Ectodermal cell (in vitro differentiated cells): Measurements from ENCODE around the gene NEURL3.

ENCODE experiments used
- H3K27ac ChIP-seq: 2 replicates; pipeline ENCODE4 v1.7.0; 2013; ENCODE audit warnings: mild to moderate bottlenecking, low read depth, low read length; ENCODE audit not compliant: insufficient read depth, poor library complexity, severe bottlenecking
- H3K27me3 ChIP-seq: 2 replicates; pipeline ENCODE4 v1.7.0; 2013; ENCODE audit warnings: mild to moderate bottlenecking, low read length; ENCODE audit not compliant: insufficient read depth, control insufficient read depth, poor library complexity, severe bottlenecking
- H3K36me3 ChIP-seq: one replicate; pipeline ENCODE4 v1.7.0; 2013; ENCODE audit warnings: low read length; ENCODE audit not compliant: control insufficient read depth, insufficient read depth
- H3K4me1 ChIP-seq: one replicate; pipeline ENCODE4 v1.7.0; 2013; ENCODE audit warnings: low read length; ENCODE audit not compliant: control insufficient read depth, insufficient read depth
- H3K4me3 ChIP-seq: 2 replicates; pipeline ENCODE4 v1.7.0; 2013; ENCODE audit warnings: low read depth, low read length, control low read depth; ENCODE audit not compliant: insufficient read depth
- H3K9me3 ChIP-seq: 2 replicates; pipeline ENCODE4 v1.7.0; 2013; ENCODE audit warnings: mild to moderate bottlenecking, low read length, moderate library complexity; ENCODE audit not compliant: control insufficient read depth
- WGBS, 2 experiments: methylation state at CpG; one replicate each; pipeline ENCODE4 v1.1.7; 2013; ENCODE audit warnings: missing lambda C conversion rate in 2 of 2; 5-methylcytosine and 5-hydroxymethylcytosine counted together

Gene NEURL3

DNA sequence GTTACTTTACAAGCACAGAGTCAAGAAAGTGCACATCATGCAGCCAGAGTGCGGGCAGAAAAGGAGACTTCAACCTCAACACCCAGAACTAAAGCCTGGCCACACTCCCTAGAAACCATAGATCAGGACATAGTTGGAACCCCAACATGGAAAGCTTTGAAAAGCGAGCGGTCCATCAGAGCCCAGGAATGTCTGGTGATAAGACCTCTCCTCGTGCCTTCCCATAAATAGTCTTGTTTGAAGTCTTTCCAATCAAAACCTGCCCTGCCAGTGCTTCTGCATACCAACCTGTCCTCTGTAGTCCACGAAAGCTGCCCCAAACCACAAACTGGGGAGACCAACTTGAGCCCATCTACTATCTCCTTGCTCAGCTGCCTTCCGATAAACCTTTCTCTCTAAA, 55.5 kb downstream of the NEURL3 start:
- H3K36me3 ChIP-seq = no peaks in the 10 kb centered on the region
- H3K4me1 ChIP-seq = no peaks in the 10 kb centered on the region
- no peak overlapping the region for H3K4me3 ChIP-seq
- H3K9me3 ChIP-seq = no peaks in the 10 kb centered on the region
- WGBS, 2 experiments = 91 to 92% methylated on average over 6 of the region's 6 CpGs
- H3K27ac ChIP-seq = no peak overlapping the region
- no peaks in the 10 kb centered on the region for H3K27me3 ChIP-seq

DNA sequence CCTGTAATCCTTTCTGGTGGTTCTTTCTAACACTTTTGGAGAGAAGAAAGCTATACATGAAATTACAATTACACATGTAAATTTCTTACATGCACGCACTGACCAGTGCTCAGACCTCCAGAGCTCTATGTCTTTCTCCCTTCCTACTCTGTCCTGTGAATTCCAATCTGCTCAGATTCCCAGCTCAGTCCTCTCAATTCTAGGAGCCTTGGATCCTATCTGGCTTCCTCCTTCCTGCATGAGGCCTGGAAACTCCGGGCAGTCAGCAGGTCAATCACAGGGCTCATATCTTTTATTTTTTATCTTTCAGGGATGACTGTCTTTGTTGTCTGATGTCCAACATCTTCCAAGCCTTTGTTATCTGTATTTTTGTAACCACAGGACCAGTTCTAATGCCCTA, 56.0 kb downstream of the NEURL3 start:
- Histone ChIP-seq H3K9me3 (no peaks in the 10 kb centered on the region), H3K36me3 (no peaks in the 10 kb centered on the region), H3K27ac (no peak overlapping the region), H3K4me3 (no peak overlapping the region), H3K27me3 (no peaks in the 10 kb centered on the region), H3K4me1 (no peaks in the 10 kb centered on the region)
- 86 to 98% methylated on average over 2 of the region's 2 CpGs for WGBS, 2 experiments

DNA sequence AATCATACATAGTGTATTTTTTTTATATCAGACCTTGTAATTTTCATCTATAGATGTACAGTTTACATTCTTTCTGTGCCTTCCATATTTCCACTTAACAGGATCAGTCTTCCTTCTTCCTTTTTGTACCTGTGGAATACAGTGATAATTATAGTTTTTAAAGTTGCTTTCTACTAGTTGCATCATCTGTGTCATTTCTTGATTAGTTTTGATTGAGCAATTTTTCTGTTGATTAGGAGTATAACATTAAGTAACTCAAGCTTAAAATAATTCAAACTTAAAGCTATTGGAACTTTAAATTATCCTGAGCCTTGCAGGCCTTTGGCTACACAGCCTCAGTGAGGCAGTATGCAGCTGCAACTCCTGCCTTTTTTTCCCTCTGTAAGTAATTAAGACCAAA, 57.4 kb downstream of the NEURL3 start:
- no peak overlapping the region for H3K4me3 ChIP-seq
- H3K27me3 ChIP-seq = no peaks in the 10 kb centered on the region
- no peaks in the 10 kb centered on the region for H3K36me3 ChIP-seq
- H3K4me1 ChIP-seq = no peaks in the 10 kb centered on the region
- H3K27ac ChIP-seq = no peak overlapping the region
- H3K9me3 ChIP-seq = no peaks in the 10 kb centered on the region
